OCI-LY3 (cell line): ENCODE measurements around the gene CIZ1.

Source experiments
- CTCF ChIP-seq: fragments of 200-600, 300-600 bp; sonication (generic); IDR thresholded peaks from 2 replicates; pipeline ENCODE4 v1.5.1; 2014; ENCODE audit warnings: antibody characterized with exemption, low read length, low read depth
- EZH2phosphoT487 ChIP-seq: fragments of 200-600 bp; shearing (Covaris generic); IDR thresholded peaks from 2 replicates; pipeline ENCODE4 v1.6.1; 2018; ENCODE audit warnings: antibody characterized with exemption, mixed run types, low read depth

DNA sequence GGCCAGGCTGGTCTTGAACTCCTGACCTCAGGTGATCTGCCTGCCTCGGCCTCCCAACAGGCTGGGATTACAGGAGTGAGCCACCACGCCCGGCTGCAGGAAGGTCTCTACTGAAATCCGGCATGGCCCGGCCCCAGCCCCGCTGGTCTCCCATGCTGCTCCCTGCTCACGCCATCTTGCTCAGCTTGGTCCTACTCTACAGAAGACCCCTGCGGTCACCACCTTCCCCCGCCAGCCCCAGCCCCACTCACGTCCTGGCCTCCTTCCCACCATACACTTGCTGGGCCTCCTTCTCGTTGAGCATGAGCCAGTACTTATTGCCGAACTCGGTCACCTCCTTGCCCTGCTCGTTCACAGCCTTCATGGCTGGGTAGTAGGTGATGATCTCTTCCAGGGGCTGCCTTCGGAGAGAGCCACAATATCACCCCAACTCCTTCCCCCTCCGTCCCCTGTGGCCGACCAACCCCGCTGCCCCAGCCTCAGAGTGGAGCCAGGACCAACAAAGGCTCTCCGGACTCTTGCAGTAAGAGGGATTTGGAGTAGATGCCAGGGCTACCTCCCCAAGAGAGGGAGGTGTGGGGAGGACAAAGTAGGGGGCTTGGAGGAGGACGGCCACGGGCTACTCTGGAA is 67.8 kb downstream of the CIZ1 start:
- no peak for TF ChIP-seq CTCF
- TF ChIP-seq EZH2phosphoT487 = no peak
